Smooth muscle cell (in vitro differentiated cells): ENCODE data around the gene XAF1. TPM values are rescaled to one million over a fixed set of nuclear protein-coding genes. Genes with fewer than 3 reads are reported as not detected.

ENCODE experiments used
- DNase-seq: peaks from one replicate; lab custom pipeline; 2025; ENCODE audit not compliant: unreplicated experiment; lab: John Stamatoyannopoulos, UW
- H2AFZ ChIP-seq: fragments of 200-600 bp; sonication (generic); 2 replicates; pipeline ENCODE4 v1.6.0; 2016; ENCODE audit warnings: antibody characterized with exemption, low read depth, mild to moderate bottlenecking
- H3F3A ChIP-seq: fragments of 200-600 bp; sonication (generic); 2 replicates; pipeline ENCODE4 v1.6.0; 2017; ENCODE audit warnings: antibody characterized with exemption, low read depth
- H3K27ac ChIP-seq: fragments of 200-600 bp; sonication (generic); 2 replicates; pipeline ENCODE4 v1.5.1; 2016; ENCODE audit warnings: low read depth, mild to moderate bottlenecking
- H3K27me3 ChIP-seq: fragments of 200-600 bp; sonication (generic); 2 replicates; pipeline ENCODE4 v1.6.1; 2016; ENCODE audit warnings: low read depth, mild to moderate bottlenecking
- H3K36me3 ChIP-seq: fragments of 200-600 bp; sonication (generic); 2 replicates; pipeline ENCODE4 v1.5.1; 2016; ENCODE audit warnings: low read depth
- H3K4me1 ChIP-seq: fragments of 200-600 bp; sonication (generic); 2 replicates; pipeline ENCODE4 v1.5.1; 2016; ENCODE audit warnings: low read depth
- H3K4me2 ChIP-seq: fragments of 200-600 bp; sonication (generic); 2 replicates; pipeline ENCODE4 v1.6.0; 2016; ENCODE audit warnings: mild to moderate bottlenecking
- H3K4me3 ChIP-seq: fragments of 200-600 bp; sonication (generic); 2 replicates; pipeline ENCODE4 v1.5.1; 2016; ENCODE audit warnings: mild to moderate bottlenecking
- H3K79me2 ChIP-seq: fragments of 200-600 bp; sonication (generic); 2 replicates; pipeline ENCODE4 v1.6.0; 2016; ENCODE audit warnings: low read depth, mild to moderate bottlenecking
- H3K9ac ChIP-seq: fragments of 200-600 bp; sonication (generic); 2 replicates; pipeline ENCODE4 v1.6.0; 2016; ENCODE audit warnings: low read depth
- H3K9me3 ChIP-seq: fragments of 200-600 bp; sonication (generic); replicated peaks from 2 replicates; pipeline ENCODE4 v1.5.1; 2016; ENCODE audit warnings: low read depth
- H4K20me1 ChIP-seq: fragments of 200-600 bp; sonication (generic); 2 replicates; pipeline ENCODE4 v1.6.0; 2016; ENCODE audit warnings: low read depth
- CTCF ChIP-seq: fragments of 200-600 bp; sonication (generic); IDR thresholded peaks from 2 replicates; pipeline ENCODE4 v1.5.1; 2017; ENCODE audit warnings: borderline replicate concordance, mild to moderate bottlenecking, antibody characterized with exemption; ENCODE audit not compliant: insufficient read depth, poor library complexity, severe bottlenecking
- WGBS: methylation state at CpG from one replicate; pipeline ENCODE4 v1.1.7; 2016; ENCODE audit warnings: low lambda C conversion rate; 5-methylcytosine and 5-hydroxymethylcytosine counted together
- polyA plus RNA-seq: library from polyadenylated mRNA; unstranded; fragments of >200 nt; fragmentation: Nextera tagmentation; extraction: Ambion mirVana; gene quantifications from 2 replicates; pipeline ENCODE4 v1.2.1, GENCODE V29; 2016
- total RNA-seq: library from RNA; depleted of rRNA; stranded (reverse); fragments of >200 nt; gene quantifications from 2 replicates; pipeline ENCODE4 v1.2.3, GENCODE V29; 2014

XAF1 gene
- total and polyA plus RNA-seq, 2 experiments from 2014 or later: 3.1 to 3.9 TPM

GRCh38 chr17:6779411-6779810 lies 23.6 kb downstream of the XAF1 start:
- no peaks in the 10 kb centered on the region for H3F3A ChIP-seq
- H3K4me3 ChIP-seq: no peak overlapping the region
- no peak overlapping the region for H2AFZ ChIP-seq
- H3K9ac ChIP-seq: no peak overlapping the region
- H3K4me2 ChIP-seq: no peak overlapping the region
- no peaks in the 10 kb centered on the region for H4K20me1 ChIP-seq
- no peak for TF ChIP-seq CTCF
- H3K9me3 ChIP-seq: no peaks in the 10 kb centered on the region
- H3K27me3 ChIP-seq: peaks cover 62% of the 10 kb centered on the region
- H3K27ac ChIP-seq: no peak overlapping the region
- no peak for DNase-seq
- WGBS: 84% methylated on average over 2 of the region's 2 CpGs
- no peaks in the 10 kb centered on the region for H3K79me2 ChIP-seq
- no peaks in the 10 kb centered on the region for H3K36me3 ChIP-seq
- no peaks in the 10 kb centered on the region for H3K4me1 ChIP-seq

GRCh38 chr17:6780001-6780400 lies 24.2 kb downstream of the XAF1 start:
- no peaks in the 10 kb centered on the region for H3K36me3 ChIP-seq
- no peaks in the 10 kb centered on the region for H3K9me3 ChIP-seq
- H3K4me1 ChIP-seq: no peaks in the 10 kb centered on the region
- no peak overlapping the region for H3K4me3 ChIP-seq
- H3K4me2 ChIP-seq: no peak overlapping the region
- no peak overlapping the region for H3K9ac ChIP-seq
- peaks cover 57% of the 10 kb centered on the region for H3K27me3 ChIP-seq
- no peak for TF ChIP-seq CTCF
- no peaks in the 10 kb centered on the region for H3F3A ChIP-seq
- no peak for DNase-seq
- no peaks in the 10 kb centered on the region for H4K20me1 ChIP-seq
- H3K79me2 ChIP-seq: no peaks in the 10 kb centered on the region
- no peak overlapping the region for H3K27ac ChIP-seq
- no peak overlapping the region for H2AFZ ChIP-seq
- WGBS: 79% methylated on average over 8 of the region's 8 CpGs

- H3K27me3 ChIP-seq: peaks cover 49% of the 10 kb centered on the region
- H3K27ac ChIP-seq: no peak overlapping the region
- WGBS: 54% methylated on average over 3 of the region's 3 CpGs
- no peak overlapping the region for H3K4me2 ChIP-seq
- no peaks in the 10 kb centered on the region for H3F3A ChIP-seq
- no peaks in the 10 kb centered on the region for H3K9me3 ChIP-seq
- no peak overlapping the region for H2AFZ ChIP-seq
- TF ChIP-seq CTCF: no peak
- no peaks in the 10 kb centered on the region for H3K79me2 ChIP-seq
- no peaks in the 10 kb centered on the region for H3K36me3 ChIP-seq
- no peak for DNase-seq
- no peaks in the 10 kb centered on the region for H3K4me1 ChIP-seq
- no peak overlapping the region for H3K4me3 ChIP-seq
- H3K9ac ChIP-seq: no peak overlapping the region
- no peaks in the 10 kb centered on the region for H4K20me1 ChIP-seq
Measured at GRCh38 chr17:6780886-6781285, 25.0 kb downstream of the XAF1 start.

DNA sequence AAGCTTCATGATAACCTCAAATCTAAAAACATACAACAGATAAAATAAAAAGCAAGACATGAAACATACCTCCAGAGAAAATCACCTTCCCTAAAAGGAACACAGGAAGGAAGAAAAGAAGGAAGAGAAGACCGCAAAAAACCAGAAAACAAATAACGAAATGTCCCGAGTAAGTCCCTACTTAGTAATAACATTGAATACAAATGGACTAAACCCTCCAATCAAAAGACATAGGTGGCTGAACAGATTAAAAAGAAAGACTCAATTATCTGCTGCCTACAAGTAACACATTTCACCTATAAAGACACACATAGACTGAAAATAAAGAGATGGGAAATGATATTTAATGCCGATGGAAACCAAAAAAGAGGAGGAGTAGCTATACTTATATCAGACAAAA lies 26.4 kb downstream of the XAF1 start:
- Histone ChIP-seq H3K36me3 (no peaks in the 10 kb centered on the region), H3K27me3 (peaks cover 35% of the 10 kb centered on the region), H3K4me1 (no peaks in the 10 kb centered on the region), H3K27ac (no peak overlapping the region), H3K9ac (no peak overlapping the region), H2AFZ (no peak overlapping the region), H4K20me1 (no peaks in the 10 kb centered on the region), H3K4me3 (no peak overlapping the region), H3F3A (no peaks in the 10 kb centered on the region), H3K9me3 (no peaks in the 10 kb centered on the region), H3K4me2 (no peak overlapping the region), H3K79me2 (no peaks in the 10 kb centered on the region)
- no peak for TF ChIP-seq CTCF
- 98% methylated on average over 4 of the region's 4 CpGs for WGBS
- DNase-seq: no peak
